Liver (tissue), 9 donors: ENCODE results near the gene COMP. TPM values are rescaled to one million over a fixed set of nuclear protein-coding genes. Genes with fewer than 3 reads are reported as not detected.

ENCODE experiments used
- DNase-seq: peaks from one replicate; pipeline ENCODE4 v3.0.0-alpha.2; 2017; ENCODE audit warnings: low spot score
- H3K27ac ChIP-seq, 2 donors: one replicate each; pipeline ENCODE4 v1.7.0; 2013; ENCODE audit warnings: inconsistent platforms in 2 of 2, low read length in 2 of 2, control low read depth in 1 of 2, low read depth in 1 of 2, mild to moderate bottlenecking in 1 of 2
- H3K27me3 ChIP-seq, 4 donors: one replicate each; pipeline versions ENCODE4 v1.6.1 to v1.7.0; 2013; ENCODE audit warnings: low read length in 3 of 4, inconsistent platforms in 1 of 4, mild to moderate bottlenecking in 1 of 4, moderate library complexity in 1 of 4; ENCODE audit not compliant: control insufficient read depth in 4 of 4, insufficient read depth in 4 of 4
- H3K36me3 ChIP-seq, 4 donors: one replicate each; pipeline versions ENCODE4 v1.6.1 to v1.7.0; 2013; ENCODE audit warnings: low read length in 3 of 4, mild to moderate bottlenecking in 3 of 4, low read depth in 1 of 4, moderate library complexity in 1 of 4; ENCODE audit not compliant: control insufficient read depth in 4 of 4, insufficient read depth in 3 of 4
- H3K4me1 ChIP-seq, 4 donors: one replicate each; pipeline versions ENCODE4 v1.6.1 to v1.7.0; 2013; ENCODE audit warnings: low read length in 3 of 4, mild to moderate bottlenecking in 3 of 4, moderate library complexity in 1 of 4; ENCODE audit not compliant: control insufficient read depth in 4 of 4, insufficient read depth in 4 of 4
- H3K4me3 ChIP-seq, 3 donors: one replicate each; pipeline versions ENCODE4 v1.6.1 to v1.7.0; 2013; ENCODE audit warnings: low read length in 3 of 3, control low read depth in 1 of 3, low read depth in 1 of 3, mild to moderate bottlenecking in 1 of 3
- H3K9ac ChIP-seq, 2 donors: one replicate each; pipeline ENCODE4 v1.7.0; 2013; ENCODE audit warnings: low read length in 2 of 2, mild to moderate bottlenecking in 2 of 2, moderate library complexity in 2 of 2, control low read depth in 1 of 2, low read depth in 1 of 2
- H3K9me3 ChIP-seq, 4 donors: one replicate each; pipeline versions ENCODE4 v1.6.1 to v1.7.0; 2013; ENCODE audit warnings: low read length in 3 of 4; ENCODE audit not compliant: control insufficient read depth in 4 of 4
- ATF3 ChIP-seq: IDR thresholded peaks from 2 replicates; pipeline ENCODE4 v1.6.1; 2016; ENCODE audit warnings: antibody characterized with exemption
- EGR1 ChIP-seq, 2 donors: IDR thresholded peaks; 2 replicates each; pipeline ENCODE4 v1.6.1; 2016 to 2018; ENCODE audit warnings: antibody characterized with exemption in 2 of 2, low read depth in 2 of 2
- FOXA1 ChIP-seq: IDR thresholded peaks from 2 replicates; pipeline ENCODE4 v1.6.1; 2016; ENCODE audit warnings: antibody characterized with exemption
- FOXA2 ChIP-seq: IDR thresholded peaks from 2 replicates; pipeline ENCODE4 v1.6.1; 2016; ENCODE audit warnings: antibody characterized with exemption
- GABPA ChIP-seq, 2 donors: IDR thresholded peaks in 1 of 2; conservative IDR thresholded peaks in 1 of 2; 2 replicates each; pipeline ENCODE4 v1.6.1; 2016; ENCODE audit warnings: antibody characterized with exemption in 2 of 2, mild to moderate bottlenecking in 1 of 2, moderate library complexity in 1 of 2
- HNF4A ChIP-seq, 2 donors: conservative IDR thresholded peaks; 2 replicates each; pipeline ENCODE4 v1.6.1; 2016; ENCODE audit warnings: antibody characterized with exemption in 2 of 2, mild to moderate bottlenecking in 2 of 2
- HNF4G ChIP-seq: IDR thresholded peaks from 2 replicates; pipeline ENCODE4 v1.6.1; 2016; ENCODE audit warnings: antibody characterized with exemption
- JUND ChIP-seq, 2 donors: IDR thresholded peaks; 2 replicates each; pipeline ENCODE4 v1.6.1; 2016; ENCODE audit warnings: antibody characterized with exemption in 2 of 2
- MAX ChIP-seq: IDR thresholded peaks from 2 replicates; pipeline ENCODE4 v1.6.1; 2016; ENCODE audit warnings: antibody characterized with exemption
- NR2F2 ChIP-seq: IDR thresholded peaks from 2 replicates; pipeline ENCODE4 v1.6.1; 2016; ENCODE audit warnings: antibody characterized with exemption
- RAD21 ChIP-seq, 2 donors: IDR thresholded peaks; 2 replicates each; pipeline ENCODE4 v1.6.1; 2016; ENCODE audit warnings: antibody characterized with exemption in 2 of 2, mild to moderate bottlenecking in 2 of 2
- RXRA ChIP-seq, 2 donors: IDR thresholded peaks; 2 replicates each; pipeline ENCODE4 v1.6.1; 2017 to 2018; ENCODE audit warnings: antibody characterized with exemption in 2 of 2, mild to moderate bottlenecking in 1 of 2
- SP1 ChIP-seq: IDR thresholded peaks from 2 replicates; pipeline ENCODE4 v1.6.1; 2018; ENCODE audit warnings: antibody characterized with exemption, mild to moderate bottlenecking
- TAF1 ChIP-seq: conservative IDR thresholded peaks from 2 replicates; pipeline ENCODE4 v1.6.1; 2016; ENCODE audit warnings: antibody characterized with exemption, mild to moderate bottlenecking
- YY1 ChIP-seq: IDR thresholded peaks from 2 replicates; pipeline ENCODE4 v1.6.1; 2016; ENCODE audit warnings: antibody characterized with exemption, mild to moderate bottlenecking
- ZBTB33 ChIP-seq: IDR thresholded peaks from 2 replicates; pipeline ENCODE4 v1.6.1; 2016; ENCODE audit warnings: antibody characterized with exemption
- WGBS: extraction: QIAGEN DNeasy Blood & Tissue Kit; methylation state at CpG from one replicate; pipeline ENCODE4 v1.1.7; 2013; 5-methylcytosine and 5-hydroxymethylcytosine counted together
- polyA plus RNA-seq, 2 donors: library from polyadenylated mRNA; stranded (reverse) in 1 of 2; unstranded in 1 of 2; fragments of 200-250 nt in 1 of 2; fragments of >200 nt in 1 of 2; fragmentation: Nextera tagmentation in 1 of 2; extraction: Ambion mirVana in 1 of 2; gene quantifications; one replicate each; pipeline versions ENCODE4 v1.2.1 to v1.2.3, GENCODE V29; 2013 to 2015
- total RNA-seq, 2 donors: library from RNA; depleted of rRNA; stranded (reverse); fragments of >200 nt; gene quantifications; one replicate each; pipeline ENCODE4 v1.2.3, GENCODE V29; 2014
- TF ChIP-seq, protein P1 (sequence below): fragments of 150-350 bp; IDR thresholded peaks from 2 replicates; pipeline ENCODE4 v1.5.1; 2017; ENCODE audit warnings: improper control_type of control experiment, low read depth, low read length; ENCODE audit not compliant: missing input control
- TF ChIP-seq, protein P2 (sequence below): IDR thresholded peaks from 2 replicates; pipeline ENCODE4 v1.6.1; 2016; ENCODE audit warnings: antibody characterized with exemption, mild to moderate bottlenecking
- donor health status: healthy.
- donor health status: healthy.
- donor health status: healthy.
- donor health status: healthy.
- donor health status: healthy.

COMP gene
- total and polyA plus RNA-seq, 4 donors: 0.03 to 0.17 TPM; not detected in 2

DNA sequence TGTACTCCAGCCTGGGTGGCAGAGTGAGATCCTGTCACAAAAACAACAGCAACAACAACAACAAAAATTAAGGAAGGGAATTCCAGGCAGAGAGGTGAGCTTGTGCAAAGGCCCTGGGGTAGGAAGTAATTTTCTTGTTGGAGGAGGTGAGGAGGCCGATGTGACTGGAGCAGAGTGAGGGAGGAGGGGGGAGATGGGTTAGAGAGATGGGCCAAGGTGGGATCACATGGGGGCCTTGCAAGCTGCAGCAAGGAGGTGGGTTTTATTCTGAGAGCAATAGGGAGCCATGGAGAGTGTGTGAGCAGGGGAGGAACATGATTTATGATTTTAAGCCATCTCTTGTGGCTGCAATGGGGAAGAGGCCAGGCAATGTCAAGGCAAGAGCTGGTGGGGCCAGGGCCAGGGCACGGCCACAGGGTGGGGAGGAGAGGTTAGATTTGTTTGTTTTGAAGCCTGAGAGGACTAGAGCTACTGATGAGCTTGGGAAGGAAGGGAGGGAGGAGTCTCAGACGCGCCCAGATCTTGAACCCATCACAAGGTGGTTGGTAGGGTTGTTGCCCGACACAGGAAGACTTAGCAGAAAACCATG lies 12.5 kb upstream of the COMP start:
- no peaks in the 10 kb centered on the region for H3K36me3 ChIP-seq
- no peaks in the 10 kb centered on the region for H3K4me1 ChIP-seq
- DNase-seq: no peak
- no peak overlapping the region for H3K9ac ChIP-seq
- 92% methylated on average over 5 of the region's 5 CpGs for WGBS
- H3K4me3 ChIP-seq: no peak overlapping the region
- H3K27me3 ChIP-seq: no peaks in the 10 kb centered on the region
- no peak overlapping the region for H3K27ac ChIP-seq
- H3K9me3 ChIP-seq: no peaks in the 10 kb centered on the region
- TF ChIP-seq GABPA (IDR thresholded peaks at IDR 0.05 in 1 of 2, conservative IDR thresholded peaks at IDR 0.05 in 1 of 2) (no peak), RXRA (IDR thresholded peaks at IDR 0.05) (no peak), MAX (no peak), FOXA1 (no peak), ZBTB33 (no peak), SP1 (no peak), JUND (IDR thresholded peaks at IDR 0.05) (no peak), HNF4G (no peak), FOXA2 (no peak), YY1 (no peak), EGR1 (IDR thresholded peaks at IDR 0.05; ENCODE audit: low read depth in 2 of 2) (no peak), ATF3 (no peak), HNF4A (conservative IDR thresholded peaks at IDR 0.05) (no peak), NR2F2 (no peak), RAD21 (IDR thresholded peaks at IDR 0.05) (no peak), TAF1 (no peak)
- TF ChIP-seq, protein P1, sequence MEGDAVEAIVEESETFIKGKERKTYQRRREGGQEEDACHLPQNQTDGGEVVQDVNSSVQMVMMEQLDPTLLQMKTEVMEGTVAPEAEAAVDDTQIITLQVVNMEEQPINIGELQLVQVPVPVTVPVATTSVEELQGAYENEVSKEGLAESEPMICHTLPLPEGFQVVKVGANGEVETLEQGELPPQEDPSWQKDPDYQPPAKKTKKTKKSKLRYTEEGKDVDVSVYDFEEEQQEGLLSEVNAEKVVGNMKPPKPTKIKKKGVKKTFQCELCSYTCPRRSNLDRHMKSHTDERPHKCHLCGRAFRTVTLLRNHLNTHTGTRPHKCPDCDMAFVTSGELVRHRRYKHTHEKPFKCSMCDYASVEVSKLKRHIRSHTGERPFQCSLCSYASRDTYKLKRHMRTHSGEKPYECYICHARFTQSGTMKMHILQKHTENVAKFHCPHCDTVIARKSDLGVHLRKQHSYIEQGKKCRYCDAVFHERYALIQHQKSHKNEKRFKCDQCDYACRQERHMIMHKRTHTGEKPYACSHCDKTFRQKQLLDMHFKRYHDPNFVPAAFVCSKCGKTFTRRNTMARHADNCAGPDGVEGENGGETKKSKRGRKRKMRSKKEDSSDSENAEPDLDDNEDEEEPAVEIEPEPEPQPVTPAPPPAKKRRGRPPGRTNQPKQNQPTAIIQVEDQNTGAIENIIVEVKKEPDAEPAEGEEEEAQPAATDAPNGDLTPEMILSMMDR: no peak
- TF ChIP-seq, protein P2, sequence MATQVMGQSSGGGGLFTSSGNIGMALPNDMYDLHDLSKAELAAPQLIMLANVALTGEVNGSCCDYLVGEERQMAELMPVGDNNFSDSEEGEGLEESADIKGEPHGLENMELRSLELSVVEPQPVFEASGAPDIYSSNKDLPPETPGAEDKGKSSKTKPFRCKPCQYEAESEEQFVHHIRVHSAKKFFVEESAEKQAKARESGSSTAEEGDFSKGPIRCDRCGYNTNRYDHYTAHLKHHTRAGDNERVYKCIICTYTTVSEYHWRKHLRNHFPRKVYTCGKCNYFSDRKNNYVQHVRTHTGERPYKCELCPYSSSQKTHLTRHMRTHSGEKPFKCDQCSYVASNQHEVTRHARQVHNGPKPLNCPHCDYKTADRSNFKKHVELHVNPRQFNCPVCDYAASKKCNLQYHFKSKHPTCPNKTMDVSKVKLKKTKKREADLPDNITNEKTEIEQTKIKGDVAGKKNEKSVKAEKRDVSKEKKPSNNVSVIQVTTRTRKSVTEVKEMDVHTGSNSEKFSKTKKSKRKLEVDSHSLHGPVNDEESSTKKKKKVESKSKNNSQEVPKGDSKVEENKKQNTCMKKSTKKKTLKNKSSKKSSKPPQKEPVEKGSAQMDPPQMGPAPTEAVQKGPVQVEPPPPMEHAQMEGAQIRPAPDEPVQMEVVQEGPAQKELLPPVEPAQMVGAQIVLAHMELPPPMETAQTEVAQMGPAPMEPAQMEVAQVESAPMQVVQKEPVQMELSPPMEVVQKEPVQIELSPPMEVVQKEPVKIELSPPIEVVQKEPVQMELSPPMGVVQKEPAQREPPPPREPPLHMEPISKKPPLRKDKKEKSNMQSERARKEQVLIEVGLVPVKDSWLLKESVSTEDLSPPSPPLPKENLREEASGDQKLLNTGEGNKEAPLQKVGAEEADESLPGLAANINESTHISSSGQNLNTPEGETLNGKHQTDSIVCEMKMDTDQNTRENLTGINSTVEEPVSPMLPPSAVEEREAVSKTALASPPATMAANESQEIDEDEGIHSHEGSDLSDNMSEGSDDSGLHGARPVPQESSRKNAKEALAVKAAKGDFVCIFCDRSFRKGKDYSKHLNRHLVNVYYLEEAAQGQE: no peak
